ENCODE measurements around the gene SIRPG.
"Not testable (repeated sequence)": the region's sequence is repeated elsewhere in the genome, so short reads cannot be mapped to it uniquely, and the experiment has no call there.

The SIRPG gene

DNA sequence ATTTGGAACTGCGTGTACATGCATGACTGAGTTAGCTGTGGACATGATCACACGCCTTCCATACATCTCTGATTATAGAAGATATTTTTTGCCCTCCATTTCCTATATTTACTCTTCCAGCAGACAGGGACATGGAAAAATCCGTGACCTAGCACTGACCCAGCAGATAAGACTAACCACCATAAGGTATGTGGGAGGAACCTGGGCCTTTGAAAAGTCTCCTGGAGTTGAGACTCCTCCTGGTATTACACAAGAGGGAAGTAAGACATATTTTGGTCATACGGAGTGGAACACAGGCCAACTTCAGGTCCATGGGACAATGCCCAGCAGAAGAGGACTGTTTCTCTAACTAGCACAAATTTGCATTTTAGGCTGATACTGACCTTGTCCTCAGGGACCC, 24.0 kb downstream of the SIRPG start:
- DNase-seq, result no peak

DNA sequence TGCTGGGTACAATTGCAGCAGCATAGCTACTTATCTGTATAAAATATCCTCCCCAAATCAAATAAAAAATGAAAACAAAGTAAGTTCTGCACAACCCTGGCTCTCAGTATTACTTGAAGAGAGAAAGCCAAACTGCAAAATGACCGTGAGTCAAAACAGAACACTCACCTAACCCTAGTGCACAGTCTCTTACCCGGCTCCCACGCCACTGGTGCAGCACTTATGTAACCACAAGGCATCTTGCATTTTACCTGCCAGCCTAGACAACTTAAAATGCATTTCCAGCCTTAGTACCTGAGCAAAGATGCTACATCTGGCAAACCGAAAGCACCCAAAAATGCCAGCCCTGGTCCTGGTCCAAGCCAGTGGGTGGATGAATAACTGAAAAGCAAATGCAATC, 25.4 kb downstream of the SIRPG start:
- peak; percentile 83 for DNase-seq

DNA sequence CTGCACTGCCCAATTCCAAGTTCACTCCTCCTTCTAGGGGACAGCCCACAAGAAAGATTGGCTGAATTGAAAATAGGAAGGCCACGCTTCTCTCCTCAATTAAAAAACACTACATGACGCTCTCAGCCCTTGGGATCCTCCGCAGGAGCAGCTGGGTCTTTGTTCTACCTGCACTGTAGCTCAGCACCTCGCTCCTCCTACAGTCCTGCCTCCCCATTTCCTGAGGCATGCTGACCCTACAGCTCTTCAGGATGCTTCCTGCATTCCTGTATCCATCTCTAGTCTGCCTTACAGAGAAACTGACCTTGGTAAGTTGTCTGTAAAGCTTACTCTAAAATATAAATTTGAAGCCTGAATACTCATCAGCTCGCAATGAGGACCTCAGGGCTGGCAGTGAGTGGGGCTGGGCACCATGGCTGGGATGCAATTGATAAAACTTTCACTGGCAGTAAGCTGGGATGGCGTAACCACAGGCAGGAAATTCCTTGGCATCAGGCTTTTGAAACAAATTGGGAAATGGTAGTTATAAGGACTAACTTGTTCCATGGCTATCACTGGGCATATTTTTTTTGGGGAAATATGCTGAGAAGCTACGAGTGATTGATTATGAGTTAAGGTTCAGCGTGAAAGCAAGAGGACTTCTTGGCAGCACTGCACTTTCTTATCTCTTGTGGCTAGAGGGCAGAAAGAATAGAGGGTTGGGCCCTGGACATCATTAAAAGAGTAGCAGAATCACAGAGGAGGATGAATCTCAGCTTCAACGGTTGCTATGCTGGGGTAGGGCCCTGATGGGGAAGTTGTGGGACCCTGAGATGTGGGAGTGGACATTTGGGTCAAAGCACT, 26.0 kb downstream of the SIRPG start:
- no peak for DNase-seq

DNA sequence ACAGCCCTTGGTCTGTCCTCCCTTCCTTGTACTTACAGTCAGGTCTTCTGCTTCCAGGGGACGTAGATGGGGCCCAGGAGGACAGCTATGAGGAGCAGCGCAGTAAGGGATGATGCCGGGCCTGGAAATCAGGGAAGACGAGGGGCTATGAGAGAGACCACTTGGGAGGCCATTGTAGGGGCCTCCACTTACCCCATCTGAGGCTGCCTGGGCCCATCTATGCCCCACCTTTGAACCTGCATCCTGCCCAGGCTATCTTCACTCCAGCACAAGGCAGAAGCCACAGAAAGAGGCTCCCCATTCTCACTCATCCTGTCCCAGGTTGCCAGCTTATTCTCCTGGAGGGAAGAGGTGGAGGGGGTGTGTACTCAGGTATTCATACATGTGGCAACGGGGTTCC, 27.4 kb downstream of the SIRPG start:
- DNase-seq, result no peak

DNA sequence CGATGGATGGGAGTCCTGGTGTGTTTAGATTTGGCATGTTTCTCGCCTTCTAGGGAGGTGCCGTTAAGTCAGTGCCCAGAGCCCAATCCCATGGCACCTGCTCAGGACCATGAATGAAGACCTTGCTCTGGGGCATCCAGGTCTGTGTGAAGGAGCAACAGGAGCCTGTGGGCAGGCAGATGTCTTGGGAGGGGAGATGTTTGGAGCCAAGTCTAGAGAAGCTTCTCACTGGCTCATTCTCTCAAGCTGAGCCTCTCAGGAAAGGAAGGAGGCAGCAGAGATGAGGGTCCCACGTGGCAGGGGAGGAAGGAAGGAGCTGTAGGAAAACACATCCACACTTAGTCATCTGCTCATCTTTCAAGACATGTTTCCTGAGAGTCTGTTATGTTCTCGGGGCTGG, 28.3 kb downstream of the SIRPG start:
- DNase-seq, result no peak

DNA sequence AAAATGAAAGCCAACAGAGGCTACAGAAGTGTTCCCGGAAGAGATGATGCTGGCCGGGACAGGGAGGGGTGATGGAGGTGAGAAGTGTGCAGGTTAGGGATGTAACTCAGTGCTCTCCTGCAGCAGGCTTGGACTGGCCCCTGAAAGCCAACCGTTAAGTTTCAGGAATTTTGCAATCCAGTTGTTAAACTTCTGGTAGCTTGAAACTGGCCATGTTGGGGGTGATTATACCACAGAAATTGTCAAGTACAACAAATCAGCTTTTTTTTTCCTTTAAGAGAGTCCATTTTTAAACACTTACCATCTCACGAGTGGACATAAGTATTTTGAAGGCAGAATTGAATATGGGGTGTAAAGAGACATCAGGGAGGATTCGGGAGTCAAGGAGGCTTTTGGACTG, 29.0 kb downstream of the SIRPG start:
- no peak for DNase-seq

DNA sequence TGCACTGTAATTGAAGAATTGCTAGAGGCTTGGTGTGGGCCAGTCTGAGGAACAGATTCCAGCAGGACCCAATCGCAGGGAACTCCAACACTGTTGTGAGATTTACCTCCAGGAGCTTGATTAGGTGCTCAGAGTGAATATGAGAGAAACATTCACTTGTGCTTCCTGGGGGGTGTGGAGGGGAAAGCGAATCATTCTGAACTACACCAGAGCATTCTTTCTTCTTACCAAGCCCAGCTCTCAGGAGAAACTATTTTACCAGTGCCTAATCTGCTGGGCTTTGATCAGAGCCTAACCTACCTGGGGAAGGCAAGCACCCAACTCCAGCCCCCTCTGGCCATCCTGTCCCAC, 30.4 kb downstream of the SIRPG start:
- no peak for DNase-seq

DNA sequence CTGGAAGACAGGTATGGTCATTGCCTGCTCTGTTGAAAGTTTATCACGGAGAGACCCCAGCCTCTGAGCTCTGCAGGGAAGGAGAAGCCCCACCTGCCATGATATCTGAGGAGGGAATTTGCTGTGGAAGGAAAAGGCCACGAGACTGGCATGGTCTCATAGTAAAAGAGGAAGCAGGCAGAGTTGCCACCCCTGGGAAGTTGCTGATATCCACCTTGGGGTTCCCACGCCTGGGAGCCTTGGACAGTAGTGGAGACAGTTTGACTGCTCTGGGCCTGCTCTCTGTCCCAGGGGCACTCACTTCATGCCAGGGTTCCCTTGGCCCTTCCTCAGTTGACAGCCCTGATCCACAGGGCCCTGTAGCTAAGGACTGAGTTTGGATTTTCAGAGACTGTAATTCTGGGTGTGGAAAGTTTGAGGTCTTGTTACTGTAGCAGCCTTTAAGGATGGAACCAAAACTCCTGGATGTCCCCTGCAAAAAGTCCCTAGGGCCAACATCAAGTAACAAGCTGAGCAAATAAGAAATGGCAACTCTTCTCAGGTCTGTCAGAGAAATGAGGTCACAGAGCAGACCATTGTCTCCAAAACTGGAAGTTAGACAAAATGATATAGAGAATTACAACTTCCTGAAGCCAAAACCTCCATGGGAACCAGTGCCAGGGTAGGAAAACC, 30.9 kb downstream of the SIRPG start:
- no peak for DNase-seq

DNA sequence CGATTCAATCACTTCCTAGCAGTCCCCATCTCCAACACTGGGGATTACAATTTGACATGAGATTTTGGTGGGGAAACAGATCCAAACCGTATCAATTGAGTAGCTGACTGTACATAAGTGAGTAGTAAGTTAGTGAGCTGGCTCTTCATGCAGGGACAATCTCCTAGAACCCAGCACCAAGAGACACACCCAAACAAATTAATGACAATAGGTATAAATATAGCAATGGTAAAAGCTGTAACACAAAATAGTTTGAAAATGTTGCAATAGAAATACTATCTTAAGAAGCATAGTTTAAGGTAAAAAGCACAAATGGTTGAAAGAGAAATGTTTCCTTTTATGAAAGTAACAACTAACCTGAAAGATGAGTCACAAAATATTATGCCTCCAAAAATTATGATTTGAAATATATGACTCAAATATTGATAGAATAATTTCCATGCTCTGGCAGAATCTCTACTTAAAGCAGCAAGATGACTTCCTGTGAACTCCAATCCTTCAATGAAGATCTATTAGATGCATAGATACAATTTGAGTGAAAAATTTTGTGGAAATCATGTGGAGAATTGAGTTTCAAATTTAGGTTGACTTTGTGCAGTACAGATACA, 32.4 kb downstream of the SIRPG start:
- no peak for DNase-seq

DNA sequence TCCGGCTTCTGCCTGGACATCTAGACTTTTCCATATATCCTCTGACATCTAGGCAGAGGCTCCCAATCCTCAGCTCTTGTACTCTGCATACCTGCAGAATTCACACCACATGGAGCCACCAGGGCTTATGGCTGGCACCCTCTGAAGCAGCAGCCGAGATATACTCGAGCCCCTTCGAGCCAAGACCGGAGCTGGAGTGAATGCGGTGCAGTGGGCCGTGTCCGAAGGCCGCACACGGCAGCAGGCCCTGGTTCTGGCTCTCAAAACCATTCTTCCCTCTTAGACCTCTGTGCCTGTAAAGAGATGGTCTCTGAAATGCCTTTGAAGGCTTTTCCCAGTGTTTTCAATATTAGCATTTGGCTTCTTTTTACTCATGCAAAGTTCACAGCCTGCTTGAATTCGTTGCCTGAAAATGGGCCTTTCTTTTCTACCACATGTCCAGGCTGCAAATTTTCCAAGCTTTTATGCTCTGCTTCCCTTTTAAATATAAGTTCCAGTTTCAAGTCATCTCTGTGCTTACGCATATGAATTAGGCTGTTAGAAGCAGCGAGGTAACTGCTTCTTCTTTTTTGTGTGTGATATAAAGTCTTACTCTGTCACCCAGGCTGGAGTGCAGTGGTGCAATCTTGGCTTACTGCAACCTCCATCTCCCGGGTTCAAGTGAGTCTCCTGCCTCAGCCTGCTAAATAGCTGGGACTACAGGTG, 33.9 kb downstream of the SIRPG start:
- DNase-seq, result no peak

DNA sequence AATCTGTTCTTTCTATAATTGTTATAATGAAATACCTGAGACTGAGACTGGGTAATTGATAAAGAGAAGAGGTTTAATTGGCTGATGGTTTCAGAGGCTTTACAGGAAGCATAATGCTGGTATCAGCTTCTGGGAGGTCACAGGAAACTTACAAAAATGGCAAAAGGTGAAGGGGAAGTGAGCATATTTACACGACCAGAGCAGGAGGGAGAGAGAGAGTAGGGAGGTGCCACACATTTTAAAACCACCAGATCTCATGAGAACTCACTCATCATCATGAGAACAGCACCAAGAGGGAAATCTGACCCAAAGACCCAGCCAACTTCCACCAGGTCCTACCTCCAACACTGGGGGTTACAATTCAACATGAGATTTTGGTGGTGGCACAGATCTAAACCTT, 35.1 kb downstream of the SIRPG start:
- no peak for DNase-seq

DNA sequence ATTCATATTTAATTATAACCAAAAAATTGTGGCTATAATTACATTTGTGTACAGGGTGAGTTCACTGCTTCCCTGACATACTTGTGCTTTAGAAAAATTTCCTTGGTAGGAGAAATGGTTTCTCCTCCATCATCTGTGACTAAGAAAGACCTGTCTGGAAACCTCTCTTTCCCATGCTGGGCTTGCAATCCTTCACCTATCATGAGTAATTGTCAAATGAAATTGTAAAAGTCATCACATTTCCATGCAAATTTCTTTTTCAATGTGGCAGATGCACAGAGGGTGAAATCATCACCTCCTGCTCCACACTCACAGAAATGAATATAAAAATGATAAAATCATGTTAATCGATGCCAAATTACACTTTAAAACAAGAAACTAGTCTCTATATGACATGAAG, 36.3 kb downstream of the SIRPG start:
- DNase-seq, result no peak

DNA sequence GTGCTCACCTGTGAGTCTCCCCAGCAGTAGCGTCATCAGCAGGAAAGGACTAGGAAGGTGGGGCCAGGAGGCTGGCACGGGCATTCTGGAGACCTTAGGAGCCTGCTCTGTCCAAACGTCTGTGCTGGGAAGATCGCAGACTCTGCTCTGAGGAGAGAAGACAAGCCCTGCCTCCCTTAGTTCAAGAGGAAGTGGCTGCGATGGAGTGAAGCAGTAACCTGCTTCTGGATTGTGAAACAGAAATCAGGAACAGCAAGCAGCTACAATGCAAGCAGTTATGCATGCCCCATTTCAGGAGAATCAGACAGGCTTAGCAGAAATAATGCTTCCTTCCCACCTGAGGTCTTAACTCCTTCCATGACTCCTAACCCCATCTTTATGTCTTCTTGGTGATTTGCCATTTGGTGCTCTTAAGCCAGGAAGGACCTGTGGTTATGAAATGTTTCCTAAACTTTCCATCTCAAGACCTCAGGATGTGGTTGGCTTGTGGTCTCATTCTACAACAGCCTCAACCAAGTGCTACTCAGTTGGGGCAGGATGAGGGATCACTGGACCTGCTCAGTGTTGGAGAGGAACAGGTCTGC, 37.6 kb downstream of the SIRPG start, which contains the start of gene SIRPB1:
SIRPB1 (minus strand) TSS at position 149 of the 584 bp plus-strand sequence; CDS start at position 84, 65 bp downstream.
- DNase-seq, result no peak

DNA sequence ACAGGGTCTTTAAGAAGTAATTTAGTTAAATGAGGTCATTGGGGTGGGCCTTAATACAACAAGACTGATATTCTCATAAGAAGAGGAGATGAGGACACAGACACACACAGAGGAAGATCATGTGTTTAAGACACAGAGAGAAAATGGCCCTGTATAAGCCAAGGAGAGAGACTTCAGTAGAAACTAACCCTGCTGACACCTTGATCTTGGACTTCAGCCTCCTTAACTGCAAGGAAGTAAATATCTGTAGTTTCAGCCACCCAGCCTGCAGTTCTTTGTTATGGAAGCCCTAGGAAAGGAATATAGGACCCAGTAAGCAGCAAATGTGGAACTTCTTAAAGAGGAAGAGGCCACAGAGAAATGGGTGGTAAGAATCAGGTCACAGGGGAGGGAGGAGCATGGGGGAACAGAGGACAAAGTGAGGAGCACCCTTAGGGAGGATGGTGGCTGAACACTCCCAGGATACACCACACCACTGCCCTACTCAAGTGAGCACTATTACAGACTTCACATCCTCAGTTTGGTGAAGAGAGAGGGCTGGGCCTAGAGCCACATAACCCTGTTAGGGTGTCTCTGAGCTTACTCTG, 38.5 kb downstream of the SIRPG start:
- no peak for DNase-seq

DNA sequence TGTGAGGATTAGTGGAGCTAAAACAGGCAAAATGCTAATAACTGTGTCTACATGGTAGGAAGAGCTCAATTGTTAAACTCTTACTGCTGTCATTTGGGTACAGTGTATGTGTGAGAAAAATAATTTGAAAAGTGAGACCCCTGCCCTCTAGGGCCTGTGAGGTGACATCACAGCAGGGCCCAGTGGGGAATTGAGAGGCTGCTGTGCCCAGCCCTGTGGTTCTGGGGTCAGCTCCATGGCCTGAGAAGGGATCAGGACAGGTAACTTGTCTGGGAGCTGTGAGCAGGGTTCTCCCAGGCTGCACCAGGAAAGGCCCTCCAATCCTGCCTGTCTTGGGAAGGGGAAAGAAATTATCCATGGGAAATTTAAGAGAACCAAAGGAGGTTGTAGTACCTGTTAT, 39.1 kb downstream of the SIRPG start:
- no peak for DNase-seq

DNA sequence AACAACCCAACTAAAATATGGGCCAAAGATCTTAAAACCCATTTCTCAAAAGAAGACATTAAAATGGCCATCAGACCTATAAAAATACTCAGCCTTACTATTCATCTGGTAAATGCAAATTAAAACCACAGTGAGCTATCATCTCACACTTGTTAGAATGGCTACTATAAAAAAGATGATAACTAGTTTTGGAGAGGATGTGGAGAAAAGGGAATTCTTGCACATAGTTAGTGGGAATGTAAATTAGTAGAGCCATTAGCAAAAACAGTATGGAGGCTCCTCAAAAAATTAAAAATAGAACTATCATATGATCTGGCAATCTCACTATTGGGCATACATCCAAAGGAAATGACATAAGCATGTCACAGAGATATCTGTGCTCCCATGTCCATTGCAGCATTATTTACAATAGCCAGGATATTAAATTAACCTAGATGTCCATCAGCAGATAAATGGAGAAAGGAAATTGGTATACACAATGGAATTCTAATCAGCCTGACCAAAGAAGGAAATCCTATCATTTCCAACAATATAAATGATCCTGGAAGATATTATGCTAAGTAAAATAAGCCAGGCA, 40.6 kb downstream of the SIRPG start:
- no peak for DNase-seq

DNA sequence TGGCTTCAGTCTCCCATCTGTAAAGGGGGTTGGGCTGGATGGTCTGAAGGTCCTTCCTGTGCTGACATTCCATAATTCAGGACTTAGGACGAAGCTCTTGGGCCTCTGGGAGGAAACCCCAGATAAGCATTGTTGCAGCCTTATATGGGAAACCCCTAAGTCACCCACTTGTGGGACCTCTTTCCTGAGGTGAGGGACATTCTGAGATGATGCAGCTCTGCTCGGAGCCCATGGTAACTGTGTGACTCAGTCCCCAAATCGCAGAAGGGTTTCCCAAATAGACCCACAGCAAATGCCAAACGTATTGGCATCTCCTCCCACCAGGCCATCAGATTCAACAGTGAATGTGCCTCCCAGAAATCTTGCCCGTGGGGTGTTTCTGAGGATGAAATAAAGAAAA, 47.2 kb downstream of the SIRPG start:
- DNase-seq, result not testable (repeated sequence)

DNA sequence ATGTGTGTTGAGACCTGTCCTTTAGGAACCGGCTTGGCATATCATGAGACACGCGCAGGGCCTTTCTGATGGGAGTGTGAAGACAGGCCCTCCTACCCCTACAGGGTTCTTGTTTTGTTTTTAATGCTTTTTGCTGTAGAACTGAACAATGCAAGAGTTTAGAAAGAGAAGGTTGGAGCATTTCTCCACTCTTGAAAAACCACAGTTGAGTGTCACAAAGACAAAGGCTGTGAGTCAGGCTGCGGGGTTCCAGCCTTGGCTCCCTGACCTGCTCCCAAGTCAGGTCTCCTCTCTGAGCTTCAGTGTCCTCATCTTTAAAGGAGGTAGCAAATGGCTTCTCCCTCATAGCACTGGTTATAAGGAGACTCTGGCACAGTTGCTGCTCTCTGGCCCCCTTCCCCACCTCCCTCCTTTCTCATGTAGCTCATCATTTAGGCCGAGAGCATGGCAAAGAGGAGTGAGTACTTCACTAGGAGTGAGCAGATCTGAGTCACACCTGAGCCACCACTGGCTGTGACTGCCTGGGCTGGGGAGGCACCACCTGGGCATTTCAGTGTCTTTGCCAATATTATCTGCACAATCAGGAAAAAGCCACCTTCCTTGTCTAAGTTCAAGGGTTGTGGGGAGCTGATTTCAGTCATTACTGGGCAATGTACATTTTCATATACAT, 48.8 kb downstream of the SIRPG start:
- DNase-seq, result not testable (repeated sequence)

DNA sequence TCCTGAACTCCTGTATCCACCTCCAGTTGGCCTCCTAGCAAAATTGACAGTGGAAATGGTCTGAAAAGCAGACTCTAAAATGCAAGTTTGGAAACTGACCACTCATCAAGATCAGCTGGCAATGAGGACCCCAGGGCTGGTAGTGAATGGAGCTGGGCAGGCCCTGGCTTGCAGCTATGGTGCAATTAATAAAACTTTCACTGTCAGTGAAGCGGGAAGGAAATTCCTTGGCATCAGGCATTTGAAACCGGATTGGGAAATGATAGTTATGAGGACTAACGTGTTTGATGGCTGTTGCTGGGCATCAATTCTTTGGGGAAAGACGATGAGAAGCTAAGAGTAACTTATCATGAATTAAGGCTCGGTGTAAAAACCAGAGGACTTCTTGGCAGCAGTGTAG, 56.8 kb downstream of the SIRPG start:
- DNase-seq, result no peak

DNA sequence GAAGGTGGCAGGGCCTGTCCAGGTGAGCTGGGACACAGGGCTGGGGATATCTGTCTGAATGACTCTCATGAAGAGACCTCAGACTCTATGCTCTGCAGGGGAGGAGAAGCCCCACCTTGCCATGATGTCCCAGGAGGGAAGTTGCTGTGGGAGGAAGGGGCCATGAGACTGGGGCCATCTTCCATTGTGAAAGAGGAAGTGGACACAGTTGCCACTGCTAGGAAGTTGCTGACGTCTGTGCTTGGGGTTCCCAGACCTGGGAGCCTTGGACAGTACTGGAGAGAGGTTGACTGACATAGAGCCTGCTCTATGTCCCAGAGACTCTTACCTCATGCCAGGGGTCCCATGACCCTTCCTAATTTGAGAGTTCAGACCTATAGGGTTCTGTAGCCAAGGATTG, 62.2 kb downstream of the SIRPG start:
- no peak for DNase-seq

DNA sequence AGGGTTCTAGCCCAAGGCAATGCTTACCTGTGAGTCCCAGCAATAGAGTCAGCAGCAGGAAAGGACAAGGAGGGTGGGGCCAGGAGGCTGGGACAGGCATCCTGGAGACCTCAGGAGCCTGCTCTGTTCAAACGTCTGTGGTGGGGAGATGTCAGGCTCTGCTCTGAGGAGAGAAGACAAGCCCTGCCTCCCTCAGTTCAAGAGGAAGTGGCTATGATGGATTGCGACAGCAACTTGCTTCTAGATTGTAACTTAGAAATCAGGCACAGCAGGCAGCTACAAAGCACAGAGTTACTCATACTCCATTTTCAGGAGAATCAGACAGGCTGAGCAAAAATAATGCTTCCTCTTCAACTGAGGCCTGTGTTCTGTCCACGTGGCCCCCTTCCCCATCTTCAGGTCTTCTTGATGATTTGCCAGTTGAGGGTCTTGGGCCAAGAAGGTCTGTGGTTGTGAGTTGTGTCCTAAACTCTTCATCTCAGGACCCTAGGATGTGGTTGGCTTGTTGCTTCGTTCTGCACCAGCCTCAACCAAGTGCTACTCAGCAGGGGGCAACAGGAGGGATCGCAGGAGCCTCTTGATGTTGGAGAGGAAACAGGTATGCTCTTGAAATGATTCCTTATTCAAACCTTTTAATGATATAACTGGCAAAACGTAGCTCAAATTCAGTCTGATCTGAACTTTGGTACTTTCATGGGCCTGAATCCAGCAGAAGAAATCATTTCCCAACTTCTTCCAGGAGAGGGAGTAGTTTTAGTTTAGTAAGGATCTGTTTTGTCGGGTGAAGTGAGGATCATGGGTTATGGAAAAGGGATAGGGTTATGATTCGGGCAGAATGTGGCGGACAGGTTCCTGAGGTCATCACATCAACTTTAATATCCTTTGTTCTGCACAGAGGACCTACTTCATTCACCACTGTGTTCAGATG, 68.8 kb downstream of the SIRPG start:
- no peak for DNase-seq

All from activated effector memory CD4-positive, alpha-beta T cell treated with anti-CD3 and anti-CD28 coated beads, Interleukin-2, amount 50 U/mL, for 16 hours (primary cell).